Prostate gland (tissue), 2 donors: ENCODE data around the gene MESP1.

Source experiments
- POLR2A ChIP-seq: fragments of 450-650 bp; IDR thresholded peaks from one replicate; pipeline ENCODE4 v1.6.1; 2016; ENCODE audit warnings: antibody characterized with exemption, mild to moderate bottlenecking
- POLR2AphosphoS5 ChIP-seq: sonication (generic); formaldehyde crosslinking; IDR thresholded peaks from one replicate; pipeline ENCODE4 v1.6.1; 2017; ENCODE audit warnings: antibody characterized with exemption
- TF ChIP-seq, protein P1 (sequence below), 4 experiments: fragments of 200-600 bp in 2 of 4; fragments of 450-650 bp in 2 of 4; sonication (generic) in 2 of 4; IDR thresholded peaks; 1 replicate in 3 of 4; 2 replicates in 1 of 4; pipeline ENCODE4 v1.5.1; 2016 to 2019; ENCODE audit warnings: antibody characterized with exemption in 4 of 4, mild to moderate bottlenecking in 2 of 4, moderate library complexity in 2 of 4

- TF ChIP-seq, protein P1, sequence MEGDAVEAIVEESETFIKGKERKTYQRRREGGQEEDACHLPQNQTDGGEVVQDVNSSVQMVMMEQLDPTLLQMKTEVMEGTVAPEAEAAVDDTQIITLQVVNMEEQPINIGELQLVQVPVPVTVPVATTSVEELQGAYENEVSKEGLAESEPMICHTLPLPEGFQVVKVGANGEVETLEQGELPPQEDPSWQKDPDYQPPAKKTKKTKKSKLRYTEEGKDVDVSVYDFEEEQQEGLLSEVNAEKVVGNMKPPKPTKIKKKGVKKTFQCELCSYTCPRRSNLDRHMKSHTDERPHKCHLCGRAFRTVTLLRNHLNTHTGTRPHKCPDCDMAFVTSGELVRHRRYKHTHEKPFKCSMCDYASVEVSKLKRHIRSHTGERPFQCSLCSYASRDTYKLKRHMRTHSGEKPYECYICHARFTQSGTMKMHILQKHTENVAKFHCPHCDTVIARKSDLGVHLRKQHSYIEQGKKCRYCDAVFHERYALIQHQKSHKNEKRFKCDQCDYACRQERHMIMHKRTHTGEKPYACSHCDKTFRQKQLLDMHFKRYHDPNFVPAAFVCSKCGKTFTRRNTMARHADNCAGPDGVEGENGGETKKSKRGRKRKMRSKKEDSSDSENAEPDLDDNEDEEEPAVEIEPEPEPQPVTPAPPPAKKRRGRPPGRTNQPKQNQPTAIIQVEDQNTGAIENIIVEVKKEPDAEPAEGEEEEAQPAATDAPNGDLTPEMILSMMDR (IDR thresholded peaks at IDR 0.05): no peak
- TF ChIP-seq POLR2A: no peak
- no peak for TF ChIP-seq POLR2AphosphoS5
These were observed 26.8 kb upstream of the MESP1 start for GRCh38 chr15:89777782-89778380.
